Activated CD8-positive, alpha-beta memory T cell treated with anti-CD3 and anti-CD28 coated beads for 24 hours (primary cell): ENCODE results near the gene ANK2.

Experiments used
- DNase-seq: peaks from one replicate; pipeline ENCODE4 v3.0.0-alpha.2; 2020

ANK2 gene

DNA sequence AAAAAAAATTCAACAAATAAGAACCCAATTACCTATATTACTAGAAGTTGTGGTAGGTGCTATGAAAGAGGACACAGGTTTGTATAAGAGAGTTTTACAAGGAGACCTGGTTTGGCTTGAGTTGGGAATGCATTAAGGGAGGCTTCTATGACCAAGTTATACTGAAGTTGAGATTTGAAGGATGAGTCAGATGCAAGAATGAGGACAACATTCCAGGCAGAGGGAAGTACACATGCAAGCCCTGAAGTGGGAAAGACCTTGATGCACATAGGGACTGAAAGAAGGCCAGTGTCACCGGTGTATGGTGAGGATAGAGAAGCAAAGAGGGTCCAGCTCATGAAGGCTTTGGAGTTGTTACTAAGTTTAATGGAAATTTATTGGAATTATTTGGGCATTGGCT is 52.2 kb downstream of the ANK2 start:
- DNase-seq: no peak

DNA sequence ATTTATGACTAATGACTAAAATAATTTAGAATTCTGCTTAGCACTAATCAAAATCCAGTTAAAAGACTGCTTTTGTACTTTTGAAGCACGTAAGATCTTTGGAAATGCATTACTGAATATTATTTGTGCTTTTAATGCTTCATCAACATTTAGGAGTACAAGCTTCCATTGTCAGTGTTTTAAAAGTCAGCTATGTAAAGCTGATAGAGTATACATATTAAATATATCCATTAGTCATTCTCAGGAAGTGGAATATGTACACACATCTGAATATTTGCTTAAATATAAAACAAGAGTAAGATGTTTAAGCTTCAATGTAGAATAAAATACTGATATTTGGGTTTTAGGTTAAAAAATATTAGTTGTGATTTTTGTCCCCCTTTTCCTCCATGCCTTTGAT is 54.1 kb downstream of the ANK2 start:
- no peak for DNase-seq

DNA sequence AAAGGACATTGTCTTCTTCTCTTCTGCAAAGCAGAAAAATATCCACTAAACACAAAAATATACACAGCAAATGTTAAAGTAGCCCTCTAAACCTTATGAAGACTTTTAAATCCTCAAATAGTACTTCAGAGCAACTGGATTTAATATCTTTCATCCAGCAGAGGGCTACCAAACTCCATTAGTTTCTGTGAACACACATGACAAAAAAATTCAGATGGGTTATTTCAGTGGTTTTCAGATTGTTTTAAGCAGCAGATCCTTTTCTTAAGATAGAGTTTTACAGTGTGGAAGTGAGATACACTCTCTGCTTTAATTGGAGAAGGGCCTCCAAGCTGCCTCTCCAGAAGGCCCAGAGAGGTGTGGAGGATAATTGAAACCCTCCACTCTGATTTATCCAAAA is 56.7 kb downstream of the ANK2 start:
- DNase-seq: no peak

DNA sequence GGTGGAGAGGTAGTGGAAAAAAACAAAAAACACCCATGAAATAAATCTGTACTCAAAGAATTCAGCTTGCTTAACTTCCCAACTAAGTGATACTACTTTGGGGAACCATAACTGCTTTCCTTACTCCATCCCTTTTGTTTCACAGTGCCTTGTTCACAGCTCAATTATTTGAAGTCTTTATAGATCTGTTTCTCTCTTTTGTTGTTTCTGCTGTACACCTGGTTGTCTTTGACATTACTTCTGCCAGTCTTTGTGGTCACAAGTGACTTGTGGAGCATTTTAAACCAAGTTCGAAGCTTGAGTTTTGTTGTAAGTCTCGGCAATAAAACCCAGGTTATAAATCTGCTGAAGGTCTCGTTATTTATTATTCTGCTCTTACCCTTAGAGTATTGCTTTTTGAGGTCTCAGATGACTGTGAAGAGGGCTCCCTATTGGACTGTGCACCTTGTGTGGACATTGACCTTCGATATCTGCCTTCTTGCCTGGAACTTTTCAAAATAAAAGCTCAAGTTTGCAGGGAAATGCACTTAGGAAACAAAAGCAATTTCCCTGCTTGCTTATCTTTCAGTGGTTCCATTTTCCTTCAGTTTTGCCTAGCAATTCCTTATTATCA is 59.8 kb downstream of the ANK2 start:
- DNase-seq: no peak

DNA sequence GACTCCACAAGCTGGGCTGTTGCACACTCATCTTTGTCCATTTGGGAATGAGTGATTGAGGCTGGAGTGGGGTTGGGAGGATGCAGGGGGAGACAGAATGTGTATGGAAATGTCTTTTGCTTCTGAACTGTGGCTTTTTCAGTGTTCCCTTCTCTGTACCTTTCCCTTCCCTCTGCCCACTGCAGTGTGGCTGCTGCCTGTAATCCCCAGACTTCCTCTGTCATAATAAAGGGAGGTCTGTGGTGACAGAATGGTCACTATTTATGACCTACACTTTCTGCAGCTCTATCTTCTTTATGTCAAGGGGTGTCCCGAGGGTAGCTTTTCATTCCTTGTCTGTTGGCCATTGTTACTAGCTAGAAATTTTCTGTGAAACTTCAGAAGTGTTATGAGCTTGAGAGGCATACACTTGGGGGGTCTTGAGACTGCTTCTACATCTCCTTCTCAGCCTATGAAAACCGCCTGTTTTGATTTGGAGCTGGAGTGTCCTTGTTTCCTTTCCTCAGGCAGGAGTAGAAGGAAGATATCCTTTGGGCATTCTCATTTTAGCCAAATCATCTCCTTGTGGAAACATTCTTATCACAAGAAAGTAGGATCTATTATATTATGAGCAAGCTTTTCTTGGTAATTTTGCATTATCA is 63.0 kb downstream of the ANK2 start:
- DNase-seq: no peak

DNA sequence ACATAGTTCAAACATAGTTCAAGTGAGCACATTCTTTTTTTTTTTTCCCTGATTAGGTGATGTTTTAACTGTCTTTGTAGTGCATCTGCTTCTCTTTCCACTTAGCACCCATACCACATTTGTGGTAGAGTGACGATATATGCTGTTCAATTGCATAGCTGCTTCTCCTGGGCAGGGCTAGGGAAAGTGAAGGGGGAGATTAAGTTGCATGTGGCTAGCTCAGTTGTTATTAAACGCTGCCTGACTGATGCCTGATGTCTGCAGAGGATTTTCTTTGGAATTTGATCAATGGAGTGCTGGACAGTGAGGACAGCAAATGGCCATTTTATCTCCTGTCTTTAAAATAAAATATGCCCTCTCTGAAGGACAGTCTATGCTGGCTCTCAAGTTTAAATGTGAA is 63.7 kb downstream of the ANK2 start:
- no peak for DNase-seq

DNA sequence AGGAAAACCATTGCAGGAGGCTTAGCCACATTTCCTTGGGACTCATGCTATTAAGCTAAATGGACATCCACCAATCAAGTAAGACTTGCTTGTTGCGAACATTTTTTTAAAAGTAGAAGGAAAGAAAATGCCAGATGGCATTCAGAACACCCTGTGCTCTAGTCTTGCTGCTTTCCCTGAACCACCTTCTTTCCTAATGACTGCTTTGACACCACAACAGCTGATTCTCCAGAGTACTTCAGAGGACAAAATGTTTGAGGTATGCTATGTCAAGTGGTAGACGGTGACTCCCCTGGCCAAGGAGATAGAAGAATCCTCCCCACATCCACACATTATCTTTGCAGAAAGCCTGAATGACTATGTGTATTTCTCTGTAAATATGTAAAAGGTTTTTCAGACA is 65.4 kb downstream of the ANK2 start:
- no peak for DNase-seq

DNA sequence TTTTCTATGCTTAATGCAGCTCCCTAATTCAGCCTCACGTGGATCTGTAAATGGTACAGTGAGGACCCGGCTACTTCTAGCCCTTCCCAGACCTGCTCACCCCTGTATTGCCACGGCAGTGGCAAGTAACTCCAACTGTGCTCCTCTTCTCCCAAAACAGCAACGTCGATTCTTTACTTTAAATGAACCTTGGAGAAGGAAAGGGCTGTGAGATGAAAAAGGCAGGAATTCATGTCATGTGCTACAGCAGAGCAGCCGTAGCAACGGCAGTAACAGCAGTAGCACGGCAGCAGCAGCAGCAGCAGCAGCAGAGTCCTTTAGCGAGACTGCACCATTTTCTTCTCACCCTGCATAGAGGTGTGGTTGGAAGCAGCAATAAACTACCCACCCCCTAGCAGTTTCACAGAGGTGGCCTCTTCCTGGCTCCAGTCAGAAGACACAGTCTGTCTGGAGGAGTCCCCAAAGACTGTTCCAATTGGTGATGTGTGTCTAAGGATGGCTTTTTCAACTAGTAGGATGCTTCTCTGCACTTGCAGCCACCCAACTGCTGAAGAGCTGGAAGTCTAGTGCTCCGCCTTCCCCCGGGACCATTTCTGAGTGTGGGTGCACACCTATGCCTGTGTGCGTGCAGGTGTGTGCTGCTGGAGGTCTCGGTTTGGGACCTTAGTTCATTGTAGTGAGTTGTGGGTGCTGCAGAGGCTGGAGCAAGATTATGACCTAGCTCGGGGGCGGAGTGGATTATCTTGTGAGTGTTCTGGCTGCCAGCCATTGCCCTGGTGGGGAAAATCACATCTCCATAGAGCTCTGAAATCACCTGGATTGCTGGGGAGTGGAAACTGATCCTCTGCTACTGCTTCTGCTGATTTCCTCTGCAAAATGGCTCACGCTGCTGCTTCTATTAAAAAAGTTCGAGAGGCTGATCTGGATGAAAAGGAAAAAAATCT is 67.2 kb downstream of the ANK2 start:
- no peak for DNase-seq

DNA sequence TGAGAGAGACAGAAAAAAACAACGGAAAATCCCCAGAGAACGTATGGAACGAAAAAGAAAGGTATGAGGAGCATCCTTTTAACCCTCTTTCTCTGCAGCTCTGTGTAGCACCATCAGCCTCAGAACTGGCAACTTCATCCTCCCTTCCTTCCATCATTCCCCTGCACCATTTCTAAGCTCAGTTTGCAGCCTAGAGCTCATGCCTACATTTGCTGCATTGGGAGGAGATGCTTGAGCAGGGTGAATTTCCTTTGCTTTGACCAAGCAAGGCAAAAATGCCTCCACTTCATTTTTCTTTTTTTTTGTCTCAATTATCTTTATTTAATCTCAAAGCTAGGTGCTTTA is 67.9 kb downstream of the ANK2 start:
- DNase-seq: no peak

DNA sequence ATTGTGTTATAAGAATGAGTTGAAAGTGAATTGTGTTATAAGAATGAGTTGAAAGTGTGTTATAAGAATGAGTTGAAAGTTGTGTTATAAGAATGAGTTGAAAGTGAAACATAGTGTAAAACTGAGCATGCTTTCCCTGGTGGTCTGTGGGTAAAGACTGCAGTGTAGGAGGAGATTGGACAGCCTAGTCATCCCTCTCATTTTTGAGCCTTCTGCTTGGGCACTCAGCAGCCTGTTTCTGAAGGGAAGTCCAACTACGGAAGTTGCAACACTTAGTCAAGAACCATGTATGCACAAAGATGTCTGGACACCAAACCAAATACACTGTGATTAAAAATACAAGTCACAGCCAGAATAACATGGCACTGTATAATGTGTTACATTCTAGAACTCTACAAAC is 72.6 kb downstream of the ANK2 start:
- DNase-seq: no peak

DNA sequence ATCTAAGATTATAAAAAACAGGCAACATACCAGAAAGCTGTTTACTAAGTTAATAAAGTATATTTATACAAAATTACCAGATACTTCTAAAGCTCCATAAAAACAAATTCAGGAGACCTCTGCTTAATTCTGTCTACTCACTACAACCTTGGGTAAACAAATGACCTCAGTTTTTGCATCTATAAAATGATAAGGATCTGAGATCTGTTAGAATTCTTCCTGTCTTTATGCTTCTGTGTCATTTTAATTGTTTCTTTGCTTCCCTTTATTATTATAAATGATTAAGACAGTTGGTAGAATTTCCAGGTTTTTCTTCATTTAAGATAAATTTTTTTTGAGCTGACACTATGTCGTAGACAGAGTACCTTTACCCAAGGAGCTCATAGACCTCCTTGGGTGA is 76.0 kb downstream of the ANK2 start:
- no peak for DNase-seq

DNA sequence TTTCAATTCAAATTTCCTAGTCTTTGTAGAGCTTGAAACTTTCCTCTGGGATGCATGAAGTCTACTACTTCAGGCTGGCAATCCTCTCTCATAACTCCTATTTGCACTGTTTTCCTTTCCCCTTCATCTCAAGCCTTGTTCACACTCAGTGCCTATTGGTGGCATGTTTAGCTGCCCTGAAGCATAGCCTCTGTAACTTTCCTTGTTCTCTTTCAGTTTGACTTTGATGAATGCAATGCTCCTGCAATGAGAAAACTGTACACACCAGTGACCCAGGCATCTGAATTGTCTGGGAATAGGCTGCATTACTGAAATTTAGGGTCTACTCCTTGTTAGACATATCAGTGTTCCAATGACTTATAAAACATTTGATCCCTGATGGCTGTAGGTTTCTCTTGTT is 81.7 kb downstream of the ANK2 start:
- DNase-seq: no peak

DNA sequence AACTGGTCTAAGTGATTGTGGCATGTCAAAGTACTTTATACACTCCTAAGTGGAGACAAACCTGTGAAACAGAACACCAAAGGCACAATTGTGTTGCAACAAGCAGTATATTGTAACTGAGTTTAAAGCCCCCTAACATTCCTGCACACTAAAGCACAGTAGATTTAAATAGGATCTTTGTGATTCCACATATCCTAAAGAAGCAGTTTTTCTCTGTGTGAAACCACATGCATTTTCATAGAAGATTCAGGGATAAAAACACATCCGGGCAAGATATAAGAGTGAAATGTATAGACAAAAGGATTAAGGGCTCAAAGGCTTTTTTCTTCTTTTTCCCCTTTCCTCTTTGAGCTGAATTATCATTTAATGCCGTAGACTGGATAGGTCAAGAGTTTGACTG is 82.2 kb downstream of the ANK2 start:
- no peak for DNase-seq

DNA sequence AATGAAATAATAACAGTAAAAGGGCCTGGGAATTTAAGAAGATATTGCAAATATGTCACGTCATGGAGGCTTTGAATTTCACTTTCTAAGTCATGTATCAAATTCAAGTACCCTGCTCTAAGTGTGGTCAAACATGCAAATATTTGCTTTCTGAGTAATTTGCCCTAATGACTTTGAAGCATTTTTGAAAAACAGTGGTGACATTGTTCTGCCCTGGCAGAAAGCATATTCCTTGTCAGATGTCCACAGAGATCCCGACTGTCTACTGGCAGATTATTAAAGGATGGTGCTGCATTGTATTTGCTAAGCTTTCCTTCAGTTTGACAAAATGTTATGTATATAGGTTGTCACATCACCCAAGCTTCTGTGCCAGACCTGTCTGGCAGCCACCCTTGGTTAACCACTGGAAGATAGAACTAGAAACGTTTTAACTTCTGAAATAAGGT is 92.5 kb downstream of the ANK2 start:
- DNase-seq: no peak

DNA sequence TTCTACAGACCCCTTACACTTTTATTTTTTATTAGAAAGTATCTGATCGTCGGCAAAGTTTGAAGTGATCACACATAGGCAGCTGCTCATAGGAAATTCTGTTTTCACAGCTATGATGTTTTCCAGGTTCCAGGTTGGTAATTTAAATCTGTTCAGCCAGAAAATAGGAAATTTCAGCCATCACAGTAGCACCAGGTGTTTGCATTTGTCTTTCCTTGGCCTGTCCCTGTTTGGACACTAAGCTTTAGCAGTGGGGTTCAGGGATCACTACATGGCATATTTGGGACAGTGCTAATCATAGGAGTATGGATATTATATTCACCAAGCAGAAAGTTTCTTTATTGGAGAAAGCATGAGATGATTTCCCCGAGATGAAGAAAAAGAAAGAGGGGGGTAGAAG is 92.9 kb downstream of the ANK2 start:
- no peak for DNase-seq

DNA sequence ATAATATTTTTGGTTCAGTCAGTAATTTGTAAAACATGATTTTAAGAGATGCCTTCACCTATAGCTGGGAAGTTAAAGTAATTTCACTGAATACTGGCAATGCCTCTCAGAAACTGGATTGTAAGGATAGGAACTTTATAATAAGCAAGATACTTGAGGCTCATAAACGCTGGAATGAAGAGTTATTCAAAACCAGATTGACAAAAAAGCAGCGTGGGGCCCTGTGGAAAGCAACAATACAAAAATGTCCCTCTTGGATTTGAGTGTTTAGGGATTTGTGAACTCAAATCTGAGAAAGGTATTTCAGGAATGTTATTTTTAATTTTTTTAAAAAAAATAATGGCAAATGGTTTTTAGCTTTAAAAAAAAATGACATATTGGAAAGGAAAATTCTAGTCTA is 94.6 kb downstream of the ANK2 start:
- no peak for DNase-seq

DNA sequence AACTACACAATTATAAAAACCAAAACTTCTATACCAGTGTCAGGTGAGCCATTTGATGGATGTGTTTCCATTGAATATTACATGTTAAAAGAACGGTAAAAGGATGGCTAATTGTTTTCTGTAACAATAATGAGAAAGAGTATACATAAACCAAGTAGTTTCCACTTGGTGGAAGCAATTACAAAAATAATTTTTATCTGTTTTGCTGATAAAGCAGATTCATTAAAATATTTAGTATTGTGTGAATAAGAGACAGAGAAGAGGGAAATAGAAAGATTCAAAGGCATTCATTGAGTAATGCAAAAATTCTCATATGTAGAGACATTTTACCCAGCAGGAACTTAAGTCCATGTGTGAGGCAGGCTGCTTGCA is 95.7 kb downstream of the ANK2 start:
- no peak for DNase-seq

DNA sequence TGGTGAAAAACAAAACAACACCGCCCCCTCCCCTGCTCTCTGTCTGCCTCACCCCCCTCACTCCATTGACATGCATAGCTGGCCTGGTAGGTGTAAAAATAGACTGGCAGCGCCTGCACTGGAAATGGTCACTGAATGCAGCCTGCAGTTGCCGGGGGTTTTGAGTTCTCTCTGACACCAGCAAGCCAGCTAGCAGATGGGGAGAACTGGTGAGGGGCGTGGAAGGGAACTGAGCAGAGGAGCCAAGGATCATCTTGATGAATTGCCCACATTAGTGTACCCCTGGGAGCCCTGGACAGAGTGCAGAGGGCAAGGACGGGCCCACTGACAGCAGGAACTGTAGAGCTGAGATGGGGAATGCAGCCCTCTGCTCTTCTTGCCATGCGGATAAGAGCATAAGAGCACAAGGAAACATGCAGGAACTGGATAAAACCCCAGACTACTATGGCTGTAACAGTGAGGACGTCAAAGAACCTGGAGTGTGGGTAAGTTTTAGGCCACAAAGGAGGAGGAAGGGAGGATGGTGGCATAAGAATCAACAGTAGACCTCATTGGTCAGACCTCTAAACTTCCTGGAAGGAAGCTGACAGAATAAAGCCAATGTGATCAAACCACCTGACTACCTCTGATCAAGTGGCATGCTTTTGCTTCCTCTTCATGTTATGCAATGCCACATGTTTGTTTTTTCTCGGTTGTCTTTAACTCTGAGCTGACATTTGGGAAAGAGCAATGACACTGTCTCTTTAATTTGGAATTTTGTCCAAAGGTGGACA is 96.3 kb downstream of the ANK2 start:
- DNase-seq: no peak

DNA sequence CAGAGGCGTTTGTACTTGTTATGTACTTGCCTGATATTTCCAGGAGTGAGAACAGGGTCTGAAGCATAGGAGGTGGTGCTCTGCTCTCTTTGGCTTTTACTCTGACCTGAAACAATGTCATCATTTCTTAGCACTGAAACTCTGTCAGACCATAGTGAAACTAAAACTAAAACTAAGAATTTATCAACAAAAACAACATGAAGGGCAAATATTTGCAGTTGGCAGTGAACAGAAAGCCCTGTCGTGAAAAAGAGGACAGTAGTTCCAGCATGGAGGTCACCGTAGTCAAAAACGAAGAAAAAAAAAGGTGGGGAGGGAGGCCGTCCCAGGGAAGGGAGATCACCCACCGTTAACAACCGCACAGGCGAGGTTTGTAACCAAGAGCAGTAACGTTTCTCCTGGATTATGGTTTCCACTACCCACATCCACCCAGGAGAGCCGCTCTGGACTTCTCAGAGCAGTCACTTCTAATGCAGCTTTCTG is 97.5 kb downstream of the ANK2 start:
- no peak for DNase-seq

DNA sequence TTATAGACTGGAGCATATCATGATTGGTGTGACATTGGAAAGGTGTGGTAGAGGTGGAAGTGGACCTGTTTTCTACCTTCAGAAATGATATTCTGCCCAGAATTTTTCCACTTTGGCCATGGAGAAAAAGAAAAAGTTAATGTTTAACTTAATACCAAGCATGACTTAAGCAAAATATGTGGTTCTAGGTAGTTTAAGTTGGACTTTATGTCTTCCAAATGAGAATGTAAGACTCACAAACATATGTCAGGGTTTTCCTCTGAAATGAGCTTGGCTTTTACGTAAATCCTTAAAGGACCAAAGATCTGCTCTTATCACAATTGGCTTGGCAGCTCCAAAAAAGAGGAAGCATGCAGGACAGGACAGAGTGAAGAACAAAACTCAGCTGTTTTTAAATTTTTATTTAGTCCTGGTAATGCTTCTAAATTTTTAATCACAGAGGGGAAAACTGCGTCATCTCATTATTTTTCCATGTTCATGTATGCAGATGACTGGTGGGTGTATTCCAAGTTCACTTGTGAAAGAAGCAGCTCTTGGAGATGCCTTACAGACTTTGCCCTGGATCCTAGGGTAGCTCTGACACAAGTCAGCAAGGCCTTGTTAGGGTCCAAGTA is 98.2 kb downstream of the ANK2 start:
- no peak for DNase-seq

DNA sequence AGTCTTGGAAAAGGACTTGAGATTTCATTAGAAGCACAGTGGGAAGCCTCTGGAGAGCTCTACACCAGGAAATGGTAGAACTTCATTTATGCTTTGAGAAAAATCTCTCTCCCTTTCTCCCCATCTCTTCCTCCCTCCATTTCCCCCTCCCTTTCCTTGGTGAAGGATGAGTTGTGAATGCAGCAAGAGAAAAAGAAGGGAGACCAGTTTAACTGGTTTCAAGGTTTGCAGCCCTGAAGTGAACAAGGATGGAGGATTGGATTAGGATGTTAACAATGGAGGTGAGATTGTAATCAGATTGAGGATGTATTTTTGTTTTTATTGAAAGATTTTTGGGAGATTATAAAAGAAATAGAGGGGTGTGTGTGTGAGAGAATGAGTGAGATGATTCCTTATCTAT is 99.5 kb downstream of the ANK2 start:
- no peak for DNase-seq

DNA sequence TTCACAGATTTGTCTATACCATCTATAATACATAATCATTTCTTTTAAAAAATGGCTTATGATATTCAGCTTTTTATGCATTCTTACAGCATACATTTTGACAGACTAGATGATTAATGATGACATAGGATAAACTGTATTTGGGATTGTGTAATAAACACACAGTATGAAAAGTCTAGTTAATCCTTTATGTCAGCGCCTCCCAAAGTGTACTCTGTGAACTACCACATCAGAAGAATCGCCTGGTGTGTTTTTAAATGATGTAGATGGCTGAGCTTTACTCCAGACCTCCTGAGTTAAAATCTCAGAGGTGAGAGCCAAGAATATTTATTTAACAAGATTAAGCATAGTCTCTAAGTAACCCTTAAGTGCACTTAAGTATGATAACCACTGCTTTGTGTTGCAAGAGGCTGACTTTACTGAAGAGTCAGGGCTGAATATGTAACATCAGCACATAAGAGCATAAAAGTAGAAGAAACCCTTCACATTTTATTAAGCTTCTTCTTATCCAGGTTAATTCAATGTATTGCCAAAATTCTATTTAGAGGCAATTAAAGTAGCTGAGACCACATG is 104.2 kb downstream of the ANK2 start:
- no peak for DNase-seq

DNA sequence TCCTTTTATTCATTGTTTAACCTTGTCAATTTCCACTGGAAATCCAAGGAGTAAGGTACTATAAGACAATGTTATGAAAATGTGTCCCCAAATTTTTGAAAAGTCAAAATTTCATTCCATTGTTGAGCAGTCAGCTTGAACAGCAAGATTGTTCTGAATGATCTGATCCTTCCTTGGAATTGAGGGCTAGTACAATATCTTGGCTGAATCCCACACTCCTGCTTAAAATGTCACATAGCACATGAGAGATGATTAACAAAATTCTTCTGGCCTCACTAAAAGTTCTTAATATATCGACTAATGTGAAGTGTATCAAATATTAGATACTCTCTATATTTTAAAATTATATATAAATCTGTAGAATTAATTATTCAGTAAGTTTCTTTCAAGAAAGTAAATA is 104.8 kb downstream of the ANK2 start:
- DNase-seq: no peak
